K562 (cell line): ENCODE data around the gene MSANTD1. TPM values are rescaled to one million over a fixed set of nuclear protein-coding genes. Genes with fewer than 3 reads are reported as not detected.
A peak's percentile ranks its signal among the peaks of the same experiment; 100 is the strongest.

Experiments used
- ARID1B ChIP-seq: fragments of 450-650 bp; IDR thresholded peaks from 2 replicates; pipeline ENCODE4 v1.6.1; 2016; ENCODE audit warnings: antibody characterized with exemption, mild to moderate bottlenecking, inconsistent platforms
- ASH1L ChIP-seq: fragments of 450-650 bp; IDR thresholded peaks from 2 replicates; pipeline ENCODE4 v1.6.1; 2018; ENCODE audit warnings: borderline replicate concordance, mild to moderate bottlenecking, low read depth; ENCODE audit not compliant: partially characterized antibody
- BRF1 ChIP-seq: IDR thresholded peaks from 3 replicates; pipeline ENCODE4 v1.6.1; 2011; ENCODE audit warnings: borderline replicate concordance, mild to moderate bottlenecking; ENCODE audit not compliant: insufficient read length; ENCODE audit errors: extremely low read depth
- CBFA2T3 ChIP-seq: fragments of 450-650 bp; IDR thresholded peaks from 2 replicates; pipeline ENCODE4 v1.6.1; 2017
- CHCHD3 ChIP-seq: fragments of 250-450 bp; sonication (Bioruptor Pico); IDR thresholded peaks from 2 replicates; pipeline ENCODE4 v2.1.2; 2022; ENCODE audit warnings: mild to moderate bottlenecking
- EGR1 ChIP-seq: fragments of 450-650 bp; conservative IDR thresholded peaks from 2 replicates; pipeline ENCODE4 v1.6.1; 2017; ENCODE audit warnings: mild to moderate bottlenecking
- FOS ChIP-seq: IDR thresholded peaks from 3 replicates; pipeline ENCODE4 v1.6.1; 2011; ENCODE audit not compliant: insufficient read length; ENCODE audit errors: extremely low read depth
- FOXA3 ChIP-seq, 2 experiments: fragments of 450-650 bp in 1 of 2; sonication (generic) in 1 of 2; formaldehyde crosslinking; IDR thresholded peaks in 1 of 2; conservative IDR thresholded peaks in 1 of 2; 2 replicates each; pipeline versions ENCODE4 v1.4.0 to v1.8.0; 2020 to 2022; ENCODE audit warnings: mild to moderate bottlenecking in 2 of 2, missing genetic modification reagents in 1 of 2
- FOXJ2 ChIP-seq: fragments of 200-800 bp; sonication (Bioruptor generic); IDR thresholded peaks from 2 replicates; pipeline ENCODE4 v1.6.1; 2016; ENCODE audit warnings: missing genetic modification characterization, missing compliant biosample characterization
- HDAC2 ChIP-seq: fragments of 450-650 bp; IDR thresholded peaks from 2 replicates; pipeline ENCODE4 v1.6.1; 2016; ENCODE audit warnings: mild to moderate bottlenecking
- HNRNPH1 ChIP-seq: fragments of 200-400 bp; formaldehyde crosslinking; optimal IDR thresholded peaks from 2 replicates; pipeline ENCODE3; 2017; ENCODE audit warnings: low read depth, mild to moderate bottlenecking, low read length, moderate library complexity
- JUNB ChIP-seq: fragments of 450-650 bp; formaldehyde crosslinking; conservative IDR thresholded peaks from 2 replicates; pipeline ENCODE4 v1.4.0; 2020; ENCODE audit warnings: mild to moderate bottlenecking
- KLF6 ChIP-seq: fragments of 250-450 bp; sonication (Bioruptor Pico); IDR thresholded peaks from 2 replicates; pipeline ENCODE4 v1.4.0; 2020; ENCODE audit warnings: mild to moderate bottlenecking, moderate library complexity, borderline replicate concordance
- MAZ ChIP-seq, 2 experiments: fragments of 450-650 bp in 1 of 2; sonication (generic) in 1 of 2; formaldehyde crosslinking; IDR thresholded peaks in 1 of 2; conservative IDR thresholded peaks in 1 of 2; 2 replicates each; pipeline versions ENCODE4 v1.4.0 to v1.5.0; 2020; ENCODE audit warnings: mild to moderate bottlenecking in 1 of 2, missing genetic modification reagents in 1 of 2
- RAD21 ChIP-seq, 2 experiments: fragments of 250-450 bp in 1 of 2; fragments of 450-650 bp in 1 of 2; sonication (Bioruptor Pico) in 1 of 2; formaldehyde crosslinking in 1 of 2; IDR thresholded peaks in 1 of 2; conservative IDR thresholded peaks in 1 of 2; 2 replicates each; pipeline versions ENCODE4 v1.4.0 to v1.8.0; 2020 to 2022; ENCODE audit warnings: mild to moderate bottlenecking in 2 of 2, moderate library complexity in 1 of 2
- RBBP5 ChIP-seq: fragments of 200-600 bp; sonication (generic); IDR thresholded peaks from 2 replicates; pipeline ENCODE4 v1.6.1; 2012; ENCODE audit warnings: borderline replicate concordance, mild to moderate bottlenecking, low read length, control low read depth, inconsistent platforms; ENCODE audit not compliant: insufficient read depth, poor library complexity, severe bottlenecking
- SMARCA4 ChIP-seq: fragments of 450-650 bp; IDR thresholded peaks from 2 replicates; pipeline ENCODE4 v1.6.1; 2016
- SP1 ChIP-seq: sonication (generic); formaldehyde crosslinking; IDR thresholded peaks from 2 replicates; pipeline ENCODE4 v1.8.1; 2022; ENCODE audit warnings: mild to moderate bottlenecking, missing genetic modification reagents
- ZNF23 ChIP-seq: fragments of 250-450 bp; sonication (Bioruptor Pico); IDR thresholded peaks from 2 replicates; pipeline ENCODE4 v1.4.0; 2020; ENCODE audit warnings: mild to moderate bottlenecking
- ZNF253 ChIP-seq: fragments of 250-450 bp; sonication (Bioruptor Pico); conservative IDR thresholded peaks from 2 replicates; pipeline ENCODE4 v1.6.1; 2021; ENCODE audit warnings: mild to moderate bottlenecking
- ZNF282 ChIP-seq: sonication (generic); formaldehyde crosslinking; IDR thresholded peaks from 2 replicates; pipeline ENCODE4 v1.8.1; 2023; ENCODE audit warnings: missing genetic modification reagents
- polyA plus RNA-seq, 8 experiments: library from polyadenylated mRNA; depleted of rRNA in 4 of 8; stranded (reverse) in 5 of 8; unstranded in 3 of 8; fragments of >200 nt; fragmentation: Nextera tagmentation in 2 of 8; fragmentation: Illumina TruSeq in 1 of 8; extraction: Ambion mirVana in 2 of 8; extraction: Trizol in 1 of 8; gene quantifications; 2 replicates each; pipeline versions ENCODE4 v1.2.1 to v1.2.3, GENCODE V29; 2011 to 2014; ENCODE audit warnings: inconsistent platforms in 1 of 8, missing spikeins in 1 of 8
- total RNA-seq, 7 experiments: library from RNA; depleted of rRNA in 6 of 7; stranded (reverse); fragments of >200 nt in 6 of 7; fragmentation: Illumina TruSeq in 2 of 7; extraction: Trizol in 2 of 7; gene quantifications; 2 replicates each; pipeline versions ENCODE4 v1.2.1 to v1.2.3, GENCODE V29; 2011 to 2021; ENCODE audit warnings: low replicate concordance in 1 of 7
- TF ChIP-seq, protein P1 (sequence below): fragments of 450-650 bp; formaldehyde crosslinking; IDR thresholded peaks from 2 replicates; pipeline ENCODE4 v1.4.0; 2022; ENCODE audit warnings: mild to moderate bottlenecking, moderate library complexity

Gene MSANTD1
- total and polyA plus RNA-seq, 9 of the 15 experiments (the other 6 are each of a cell fraction or from before 2014, with no cell fraction given) = 0.04 to 0.09 (median 0.07) TPM; not detected in 6

DNA sequence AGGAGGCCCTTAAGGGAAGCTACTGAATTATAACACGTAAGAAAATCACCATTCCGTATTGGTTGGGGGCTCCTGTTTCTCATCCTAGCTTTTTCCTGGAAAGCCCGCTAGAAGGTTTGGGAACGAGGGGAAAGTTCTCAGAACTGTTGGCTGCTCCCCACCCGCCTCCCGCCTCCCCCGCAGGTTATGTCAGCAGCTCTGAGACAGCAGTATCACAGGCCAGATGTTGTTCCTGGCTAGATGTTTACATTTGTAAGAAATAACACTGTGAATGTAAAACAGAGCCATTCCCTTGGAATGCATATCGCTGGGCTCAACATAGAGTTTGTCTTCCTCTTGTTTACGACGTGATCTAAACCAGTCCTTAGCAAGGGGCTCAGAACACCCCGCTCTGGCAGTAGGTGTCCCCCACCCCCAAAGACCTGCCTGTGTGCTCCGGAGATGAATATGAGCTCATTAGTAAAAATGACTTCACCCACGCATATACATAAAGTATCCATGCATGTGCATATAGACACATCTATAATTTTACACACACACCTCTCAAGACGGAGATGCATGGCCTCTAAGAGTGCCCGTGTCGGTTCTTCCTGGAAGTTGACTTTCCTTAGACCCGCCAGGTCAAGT is 6.9 kb upstream of the MSANTD1 start (continued):
- TF ChIP-seq FOXJ2 (no peak), JUNB (CRISPR knock-in tag) (no peak), FOS (no peak), HDAC2 (no peak), ZNF23 (CRISPR knock-in tag) (no peak), RAD21 (CRISPR knock-in tag; conservative IDR thresholded peaks at IDR 0.05 in 1 of 2, IDR thresholded peaks at IDR 0.05 in 1 of 2) (no peak), KLF6 (CRISPR knock-in tag) (no peak), CHCHD3 (CRISPR knock-in tag) (no peak), EGR1 (peak; percentile 89), SMARCA4 (peak; percentile 67; the same call in 1 of the 2 replicates), HNRNPH1 (no peak), MAZ (CRISPR knock-in tag; conservative IDR thresholded peaks at IDR 0.05 in 1 of 2, IDR thresholded peaks at IDR 0.05 in 1 of 2) (peak in 1 of 2 experiments; percentile 39; a peak in 1 of 4 replicates), ARID1B (peak; percentile 81), ZNF253 (CRISPR knock-in tag) (no peak), CBFA2T3 (peak; percentile 61), SP1 (CRISPR knock-in tag) (0 out of 2 replicates have a peak, but pooled peaks have one; percentile 20), RBBP5 (peak; percentile 23), FOXA3 (CRISPR knock-in tag; conservative IDR thresholded peaks at IDR 0.05 in 1 of 2, IDR thresholded peaks at IDR 0.05 in 1 of 2) (peak in 1 of 2 experiments; percentile 79; a peak in 3 of 4 replicates), ASH1L (no peak), BRF1 (no peak), ZNF282 (CRISPR knock-in tag) (no peak)
- TF ChIP-seq, protein P1, sequence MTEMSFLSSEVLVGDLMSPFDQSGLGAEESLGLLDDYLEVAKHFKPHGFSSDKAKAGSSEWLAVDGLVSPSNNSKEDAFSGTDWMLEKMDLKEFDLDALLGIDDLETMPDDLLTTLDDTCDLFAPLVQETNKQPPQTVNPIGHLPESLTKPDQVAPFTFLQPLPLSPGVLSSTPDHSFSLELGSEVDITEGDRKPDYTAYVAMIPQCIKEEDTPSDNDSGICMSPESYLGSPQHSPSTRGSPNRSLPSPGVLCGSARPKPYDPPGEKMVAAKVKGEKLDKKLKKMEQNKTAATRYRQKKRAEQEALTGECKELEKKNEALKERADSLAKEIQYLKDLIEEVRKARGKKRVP = no peak
- TF ChIP-seq, all 486 proteins: peak for 44
